ENCODE data around the gene UBAC2. TPM values are rescaled to one million over a fixed set of nuclear protein-coding genes. Genes with fewer than 3 reads are reported as not detected.
A peak's percentile ranks its signal among the peaks of the same experiment; 100 is the strongest.

The UBAC2 gene
- total RNA-seq, 1 donor = 45.3 TPM

DNA sequence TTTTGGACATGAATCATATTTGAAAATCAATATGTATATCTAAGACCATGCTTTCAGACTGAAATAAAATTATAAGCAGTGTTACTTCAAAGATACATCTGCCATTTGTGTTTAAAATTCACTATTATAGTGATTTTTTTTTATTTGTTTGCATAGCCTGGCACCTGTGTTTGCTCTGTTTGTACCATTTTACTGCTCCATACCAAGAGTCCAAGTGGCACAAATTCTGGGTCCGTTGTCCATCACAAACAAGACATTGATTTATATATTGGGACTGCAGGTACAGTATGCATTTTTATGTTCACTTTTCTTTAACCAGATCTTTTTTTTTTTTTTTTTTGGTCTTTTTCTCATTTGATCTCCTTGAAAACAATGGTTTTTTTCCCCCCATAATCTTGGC, 113.3 kb downstream of the UBAC2 start:
- DNase-seq (ENCODE audit: low read depth) = no peak
- no peak overlapping the region for H3K4me3 ChIP-seq (ENCODE audit: low read depth, low read length)
- no peak for TF ChIP-seq CTCF (IDR thresholded peaks at IDR 0.05; ENCODE audit: insufficient read depth, low read depth, low read length)

- DNase-seq (ENCODE audit: low read depth) = peak; percentile 92
- no peak overlapping the region for H3K4me3 ChIP-seq (ENCODE audit: low read depth, low read length)
- no peak for TF ChIP-seq CTCF (IDR thresholded peaks at IDR 0.05; ENCODE audit: insufficient read depth, low read depth, low read length)
Observed at GRCh38 chr13:99314640-99315176, 114.1 kb downstream of the UBAC2 start.

DNA sequence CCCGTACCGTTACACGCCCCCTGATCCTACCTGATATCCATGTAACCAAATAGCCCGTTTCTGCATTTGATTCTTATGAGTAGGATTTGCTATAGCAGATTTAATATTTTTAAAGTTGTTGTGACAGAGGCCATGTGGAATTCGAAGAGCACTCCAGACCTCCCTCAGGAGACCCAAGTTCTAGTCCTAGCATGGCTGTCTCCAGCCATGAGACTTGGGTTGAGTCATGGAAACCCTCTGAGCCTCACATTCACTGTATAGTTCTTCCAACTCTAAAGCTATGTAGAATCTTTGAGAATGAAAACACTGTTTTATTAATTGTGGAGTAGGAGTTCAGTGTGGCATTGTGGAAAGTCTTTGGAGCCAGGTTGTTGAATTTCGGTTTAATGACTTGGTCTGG, 114.5 kb downstream of the UBAC2 start:
- no peak for DNase-seq (ENCODE audit: low read depth)

GRCh38 chr13:99316224-99316623, 115.6 kb downstream of the UBAC2 start:
- H3K4me3 ChIP-seq (ENCODE audit: low read depth, low read length) = no peak overlapping the region
- DNase-seq (ENCODE audit: low read depth) = no peak
- TF ChIP-seq CTCF (IDR thresholded peaks at IDR 0.05; ENCODE audit: insufficient read depth, low read depth, low read length) = no peak

More for the DNA sequence above, 114.5 kb downstream of the UBAC2 start:
- no peak overlapping the region for H3K4me3 ChIP-seq (ENCODE audit: low read depth, low read length)
- TF ChIP-seq CTCF (IDR thresholded peaks at IDR 0.05; ENCODE audit: insufficient read depth, low read depth, low read length) = no peak

GRCh38 chr13:99316657-99317256, 116.1 kb downstream of the UBAC2 start:
- no peak for TF ChIP-seq CTCF (IDR thresholded peaks at IDR 0.05; ENCODE audit: insufficient read depth, low read depth, low read length)
- peak; percentile 64 for DNase-seq (ENCODE audit: low read depth)
- no peak overlapping the region for H3K4me3 ChIP-seq (ENCODE audit: low read depth, low read length)

- peak; percentile 92 for DNase-seq (ENCODE audit: low read depth)
- H3K4me3 ChIP-seq (ENCODE audit: low read depth, low read length) = no peak overlapping the region
- TF ChIP-seq CTCF (IDR thresholded peaks at IDR 0.05; ENCODE audit: insufficient read depth, low read depth, low read length) = no peak
Observed at GRCh38 chr13:99320693-99321481, 120.2 kb downstream of the UBAC2 start.

Data from fibroblast of villous mesenchyme (primary cell).